ENCODE results near the gene CCDC182.

Gene CCDC182

DNA sequence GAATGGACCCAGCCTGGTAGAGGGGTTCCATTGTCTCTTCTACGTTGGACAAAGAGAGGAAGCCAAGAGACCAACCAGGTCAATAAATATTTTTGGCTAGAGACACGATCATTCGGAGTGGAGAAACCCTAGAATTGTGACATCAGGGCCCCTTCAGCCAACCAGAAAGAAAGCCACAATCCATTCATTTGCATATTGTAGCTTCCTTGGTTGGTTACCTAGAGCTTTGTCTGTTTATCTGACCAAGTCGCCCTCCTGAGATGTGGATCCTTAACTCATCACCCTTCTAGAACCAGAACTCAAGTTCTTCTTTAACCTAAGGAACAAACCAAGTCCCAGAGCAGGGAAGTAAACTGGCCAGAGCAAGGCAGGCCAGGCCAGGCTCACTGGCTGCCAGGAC lies at the start of gene CCDC182:
TSS of gene CCDC182 (minus strand) at position 58 of the 400 bp plus-strand sequence. CDS start at position 31, 27 bp downstream.
- DNase-seq (ENCODE audit: low read depth), result no peak
- H3K4me3 ChIP-seq (ENCODE audit: control insufficient read depth, low read depth, low read length), result no peak within 1 kb of the TSS
- TF ChIP-seq, protein P1, sequence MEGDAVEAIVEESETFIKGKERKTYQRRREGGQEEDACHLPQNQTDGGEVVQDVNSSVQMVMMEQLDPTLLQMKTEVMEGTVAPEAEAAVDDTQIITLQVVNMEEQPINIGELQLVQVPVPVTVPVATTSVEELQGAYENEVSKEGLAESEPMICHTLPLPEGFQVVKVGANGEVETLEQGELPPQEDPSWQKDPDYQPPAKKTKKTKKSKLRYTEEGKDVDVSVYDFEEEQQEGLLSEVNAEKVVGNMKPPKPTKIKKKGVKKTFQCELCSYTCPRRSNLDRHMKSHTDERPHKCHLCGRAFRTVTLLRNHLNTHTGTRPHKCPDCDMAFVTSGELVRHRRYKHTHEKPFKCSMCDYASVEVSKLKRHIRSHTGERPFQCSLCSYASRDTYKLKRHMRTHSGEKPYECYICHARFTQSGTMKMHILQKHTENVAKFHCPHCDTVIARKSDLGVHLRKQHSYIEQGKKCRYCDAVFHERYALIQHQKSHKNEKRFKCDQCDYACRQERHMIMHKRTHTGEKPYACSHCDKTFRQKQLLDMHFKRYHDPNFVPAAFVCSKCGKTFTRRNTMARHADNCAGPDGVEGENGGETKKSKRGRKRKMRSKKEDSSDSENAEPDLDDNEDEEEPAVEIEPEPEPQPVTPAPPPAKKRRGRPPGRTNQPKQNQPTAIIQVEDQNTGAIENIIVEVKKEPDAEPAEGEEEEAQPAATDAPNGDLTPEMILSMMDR (IDR thresholded peaks at IDR 0.05; ENCODE audit: control insufficient read depth, insufficient read depth, low read depth, low read length, missing control alignments), result no peak

DNA sequence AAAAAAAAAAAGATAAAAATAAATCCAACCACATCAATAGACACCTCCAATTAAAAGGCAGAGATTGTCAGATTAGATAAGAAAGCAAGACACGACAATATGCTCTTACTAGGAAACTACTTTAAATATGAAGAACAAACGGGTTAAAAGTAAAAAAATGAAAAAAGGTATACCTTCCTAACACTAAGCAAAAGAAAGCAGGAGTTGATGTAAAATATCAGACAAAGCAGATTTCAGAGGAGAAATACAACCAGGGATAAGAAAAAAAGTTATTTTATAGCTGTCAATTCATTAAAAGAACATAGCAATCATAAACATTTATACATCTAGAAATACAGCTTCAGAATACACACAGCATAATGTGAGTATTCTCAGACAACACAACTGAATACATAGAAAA lies 49.7 kb upstream of the CCDC182 start:
- no peak overlapping the region for H3K4me3 ChIP-seq (ENCODE audit: control insufficient read depth, low read depth, low read length)
- DNase-seq (ENCODE audit: low read depth), result no peak
- TF ChIP-seq, protein P1 (IDR thresholded peaks at IDR 0.05; ENCODE audit: control insufficient read depth, insufficient read depth, low read depth, low read length, missing control alignments), result no peak

DNA sequence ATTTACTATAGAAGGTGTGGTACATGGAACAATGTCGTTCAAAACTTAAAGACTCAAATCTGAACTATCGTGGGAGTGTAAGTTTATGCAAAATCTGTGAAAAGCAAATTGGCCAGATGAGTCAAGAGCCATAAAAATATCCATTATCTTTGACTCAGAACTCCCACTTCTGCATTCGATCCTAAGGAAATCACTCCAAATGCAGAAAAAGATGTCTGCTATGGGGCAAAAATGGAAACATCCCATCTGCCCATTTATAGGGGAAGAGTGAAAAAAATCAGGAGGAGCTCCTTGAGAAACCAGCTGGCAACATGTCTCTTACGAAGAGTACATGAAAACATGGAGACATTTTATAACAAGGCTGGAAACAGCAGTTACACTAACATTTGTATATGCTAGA lies 43.6 kb upstream of the CCDC182 start:
- no peak for DNase-seq (ENCODE audit: low read depth)
- no peak overlapping the region for H3K4me3 ChIP-seq (ENCODE audit: control insufficient read depth, low read depth, low read length)
- TF ChIP-seq, protein P1 (IDR thresholded peaks at IDR 0.05; ENCODE audit: control insufficient read depth, insufficient read depth, low read depth, low read length, missing control alignments), result no peak

DNA sequence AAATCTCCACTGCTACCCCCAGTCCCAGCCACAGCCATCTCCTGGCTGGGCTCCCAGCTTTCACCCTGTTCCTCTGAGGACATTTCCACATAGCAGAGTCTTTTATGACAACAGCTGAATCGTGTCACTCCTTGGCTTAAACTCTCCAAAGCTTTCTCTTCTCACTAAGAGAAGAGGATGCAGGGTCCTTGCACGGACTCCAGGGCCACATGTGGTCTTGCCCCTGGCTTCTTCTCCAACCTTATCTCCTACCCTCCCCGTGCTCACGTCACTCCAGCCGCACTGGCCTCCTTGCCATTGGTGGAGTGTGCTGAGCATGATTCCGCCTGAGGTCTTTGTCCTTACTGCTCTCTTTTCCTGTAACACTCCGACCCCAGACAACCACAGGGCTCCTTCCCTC lies 39.9 kb upstream of the CCDC182 start:
- DNase-seq (ENCODE audit: low read depth), result no peak
- TF ChIP-seq, protein P1 (IDR thresholded peaks at IDR 0.05; ENCODE audit: control insufficient read depth, insufficient read depth, low read depth, low read length, missing control alignments), result no peak
- H3K4me3 ChIP-seq (ENCODE audit: control insufficient read depth, low read depth, low read length), result no peak overlapping the region

DNA sequence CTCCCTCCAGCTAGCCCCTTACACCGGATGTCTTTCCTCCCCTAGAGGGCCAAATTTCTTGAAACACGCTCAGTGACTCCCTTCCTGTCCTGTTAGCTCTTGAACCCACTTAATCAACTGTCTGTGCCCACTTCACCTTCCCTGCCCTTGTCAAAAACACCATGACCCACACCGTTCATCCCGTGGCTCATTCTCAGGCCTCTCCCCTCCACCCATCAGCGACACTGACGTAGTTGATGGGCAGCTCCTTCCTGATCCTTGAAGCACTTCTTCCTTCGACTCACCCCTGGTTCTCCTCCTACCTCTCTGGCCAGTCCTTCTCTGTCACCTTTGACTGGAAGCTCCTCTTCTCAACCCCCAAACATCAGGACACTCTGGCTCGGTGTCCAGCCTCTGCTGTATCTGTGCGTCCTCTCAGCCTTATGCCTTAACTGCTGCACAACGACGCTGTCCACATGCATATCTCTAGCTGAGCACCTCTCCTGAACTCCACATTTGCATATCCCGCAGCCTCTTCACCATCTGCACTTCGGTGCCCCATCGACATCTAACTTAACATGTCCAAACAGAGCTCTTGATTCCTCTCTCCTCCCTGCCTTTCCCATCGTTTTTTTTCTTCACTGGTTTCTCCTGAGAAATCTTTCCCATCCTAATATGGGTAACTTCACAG lies 39.3 kb upstream of the CCDC182 start:
- no peak overlapping the region for H3K4me3 ChIP-seq (ENCODE audit: control insufficient read depth, low read depth, low read length)
- DNase-seq (ENCODE audit: low read depth), result no peak
- TF ChIP-seq, protein P1 (IDR thresholded peaks at IDR 0.05; ENCODE audit: control insufficient read depth, insufficient read depth, low read depth, low read length, missing control alignments), result no peak

DNA sequence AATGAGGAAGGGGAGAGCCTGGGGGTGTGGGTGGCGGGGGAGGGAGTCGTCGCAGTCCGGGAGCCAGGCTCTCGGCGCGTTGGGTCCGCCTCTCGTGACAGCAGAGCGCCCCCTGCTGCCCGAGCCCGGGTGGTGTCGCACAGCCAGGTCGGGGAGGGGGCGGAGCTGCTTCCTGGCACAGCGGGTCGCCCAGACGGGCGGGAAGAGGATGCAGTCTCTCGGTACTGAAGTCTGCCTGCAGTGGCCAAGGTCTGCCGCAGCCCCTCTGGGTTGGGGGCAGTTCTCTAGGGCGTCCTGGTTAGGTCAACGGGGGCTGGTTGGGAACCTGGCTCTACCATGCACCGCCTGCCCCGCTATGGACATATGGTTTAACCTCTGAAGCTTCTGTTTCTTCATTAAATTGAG lies 38.2 kb upstream of the CCDC182 start:
- TF ChIP-seq, protein P1 (IDR thresholded peaks at IDR 0.05; ENCODE audit: control insufficient read depth, insufficient read depth, low read depth, low read length, missing control alignments), result peak; percentile 65
- DNase-seq (ENCODE audit: low read depth), result no peak
- no peak overlapping the region for H3K4me3 ChIP-seq (ENCODE audit: control insufficient read depth, low read depth, low read length)
